CD14-positive monocyte (primary cell): ENCODE results near the gene PPP1R12B. TPM values are rescaled to one million over a fixed set of nuclear protein-coding genes. Genes with fewer than 3 reads are reported as not detected.

Experiments
- DNase-seq, 3 donors: peaks; one replicate each; pipeline ENCODE4 v3.0.0-alpha.2; 2011 to 2022
- H2AFZ ChIP-seq: 2 replicates; pipeline ENCODE4 v1.6.0; 2012; ENCODE audit warnings: mild to moderate bottlenecking, low read depth, low read length, inconsistent platforms; ENCODE audit not compliant: insufficient read depth, poor library complexity, severe bottlenecking
- H3K27ac ChIP-seq, 2 donors: 1 replicate in 1 of 2; 2 replicates in 1 of 2; pipeline ENCODE4 v1.5.1; 2012 to 2013; ENCODE audit warnings: low read length in 2 of 2, control low read depth in 1 of 2, inconsistent platforms in 1 of 2, low read depth in 1 of 2, mild to moderate bottlenecking in 1 of 2
- H3K27me3 ChIP-seq, 2 donors: one replicate each; pipeline versions ENCODE4 v1.6.0 to v1.6.1; 2011 to 2013; ENCODE audit warnings: low read length in 2 of 2; ENCODE audit not compliant: control insufficient read depth in 2 of 2, insufficient read depth in 2 of 2
- H3K36me3 ChIP-seq, 2 donors: replicated peaks in 1 of 2; 1 replicate in 1 of 2; 2 replicates in 1 of 2; pipeline versions ENCODE4 v1.5.1 to v1.6.1; 2012 to 2013; ENCODE audit warnings: low read length in 2 of 2, control low read depth in 1 of 2, inconsistent platforms in 1 of 2, mild to moderate bottlenecking in 1 of 2; ENCODE audit not compliant: insufficient read depth in 2 of 2, control insufficient read depth in 1 of 2
- H3K4me1 ChIP-seq, 2 donors: 1 replicate in 1 of 2; 2 replicates in 1 of 2; pipeline versions ENCODE4 v1.5.1 to v1.6.1; 2012 to 2013; ENCODE audit warnings: low read length in 2 of 2, control low read depth in 1 of 2, inconsistent platforms in 1 of 2, mild to moderate bottlenecking in 1 of 2, moderate library complexity in 1 of 2; ENCODE audit not compliant: insufficient read depth in 2 of 2, control insufficient read depth in 1 of 2
- H3K4me2 ChIP-seq: replicated peaks from 2 replicates; pipeline ENCODE3; 2012; ENCODE audit warnings: low read length, moderate library complexity, mild to moderate bottlenecking; ENCODE audit not compliant: poor library complexity, severe bottlenecking; ENCODE audit errors: extremely low read depth
- H3K4me3 ChIP-seq, 3 experiments: fragments of 200-600 bp in 1 of 3; sonication (generic) in 1 of 3; replicated peaks in 1 of 3; 1 replicate in 2 of 3; 2 replicates in 1 of 3; pipeline ENCODE4 v1.5.1; 2011 to 2013; ENCODE audit warnings: low read length in 3 of 3, mild to moderate bottlenecking in 3 of 3, control low read depth in 2 of 3, low read depth in 2 of 3, inconsistent platforms in 1 of 3, moderate library complexity in 1 of 3
- H3K79me2 ChIP-seq: 2 replicates; pipeline ENCODE4 v1.6.0; 2012; ENCODE audit warnings: mild to moderate bottlenecking, control low read depth, inconsistent platforms, low read length, moderate library complexity; ENCODE audit not compliant: insufficient read depth
- H3K9ac ChIP-seq: 2 replicates; pipeline ENCODE4 v1.6.0; 2017; ENCODE audit warnings: low read length, mild to moderate bottlenecking; ENCODE audit not compliant: insufficient read depth, poor library complexity, severe bottlenecking
- H3K9me3 ChIP-seq, 2 donors: replicated peaks in 1 of 2; 1 replicate in 1 of 2; 2 replicates in 1 of 2; pipeline versions ENCODE4 v1.5.1 to v1.6.1; 2012 to 2013; ENCODE audit warnings: low read length in 2 of 2, control low read depth in 1 of 2; ENCODE audit not compliant: control insufficient read depth in 1 of 2, insufficient read depth in 1 of 2
- H4K20me1 ChIP-seq: 2 replicates; pipeline ENCODE4 v1.6.0; 2012; ENCODE audit warnings: mild to moderate bottlenecking, low read length, control low read depth, moderate library complexity; ENCODE audit not compliant: insufficient read depth
- H3K27ac Mint-ChIP-seq, 7 donors: one replicate each; pipeline ENCODE4 v1.8.0; 2020; ENCODE audit warnings: mild to moderate bottlenecking in 7 of 7, mixed read lengths in 7 of 7, moderate library complexity in 6 of 7, inconsistent platforms in 2 of 7
- H3K27me3 Mint-ChIP-seq, 3 donors: one replicate each; pipeline ENCODE4 v1.8.0; 2021 to 2022; ENCODE audit warnings: low read depth in 3 of 3, mild to moderate bottlenecking in 3 of 3, mixed read lengths in 3 of 3, moderate library complexity in 3 of 3, inconsistent platforms in 1 of 3
- H3K36me3 Mint-ChIP-seq, 2 donors: one replicate each; pipeline ENCODE4 v1.8.0; 2020; ENCODE audit warnings: mixed read lengths in 2 of 2, inconsistent platforms in 1 of 2, mild to moderate bottlenecking in 1 of 2
- H3K4me1 Mint-ChIP-seq: one replicate; pipeline ENCODE4 v1.8.0; 2020; ENCODE audit warnings: mild to moderate bottlenecking, mixed read lengths
- H3K4me3 Mint-ChIP-seq, 2 donors: one replicate each; pipeline ENCODE4 v1.8.0; 2020; ENCODE audit warnings: mild to moderate bottlenecking in 2 of 2, mixed read lengths in 2 of 2, moderate library complexity in 1 of 2
- H3K9me3 Mint-ChIP-seq, 7 donors: one replicate each; pipeline ENCODE4 v1.8.0; 2020 to 2022; ENCODE audit warnings: mixed read lengths in 7 of 7, mild to moderate bottlenecking in 6 of 7, moderate library complexity in 6 of 7, inconsistent platforms in 2 of 7
- WGBS: methylation state at CpG from one replicate; pipeline ENCODE4 v1.1.5; 2013; ENCODE audit warnings: missing lambda C conversion rate; ENCODE audit not compliant: insufficient coverage; 5-methylcytosine and 5-hydroxymethylcytosine counted together
- intact Hi-C, 2 donors: fragments of 100-400 bp; cut with micrococcal nuclease; formaldehyde crosslinking; loops; one replicate each; pipeline versions ENCODE4 v1.15.0 to v1.15.1; 2023
- polyA plus RNA-seq, 3 donors: library from polyadenylated mRNA; depleted of rRNA in 1 of 3; unstranded in 2 of 3; stranded (reverse) in 1 of 3; fragments of 300-500 nt in 2 of 3; fragments of >200 nt in 1 of 3; fragmentation: Illumina TruSeq in 2 of 3; gene quantifications; 1 replicate in 2 of 3; 2 replicates in 1 of 3; pipeline ENCODE4 v1.2.3, GENCODE V29; 2012 to 2021
- TF ChIP-seq, protein P1 (sequence below): fragments of 200-600 bp; IDR thresholded peaks from one replicate; pipeline ENCODE4 v1.8.0; 2022; ENCODE audit warnings: antibody characterized with exemption, mild to moderate bottlenecking

Gene PPP1R12B
- polyA plus RNA-seq, 3 donors, result 1.3 to 12.2 (median 1.7) TPM

DNA sequence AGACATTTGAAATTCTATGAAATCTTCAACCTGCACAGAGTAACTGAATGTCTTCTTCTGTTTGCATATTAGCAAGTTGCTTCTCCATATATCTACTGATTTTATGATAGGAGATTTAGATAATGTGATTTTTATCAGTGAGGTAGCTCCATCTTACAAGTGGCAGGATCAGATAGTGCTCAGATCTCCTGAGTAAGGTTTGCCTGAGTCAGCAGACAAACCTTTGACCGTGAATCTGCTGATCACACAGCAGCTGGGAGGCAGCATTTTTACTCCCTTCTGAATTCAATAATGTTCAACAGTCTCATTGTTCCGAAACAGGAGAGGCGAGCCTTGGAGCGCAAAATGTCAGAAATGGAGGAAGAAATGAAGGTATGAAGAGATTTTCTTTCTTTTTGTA is 220.3 kb downstream of the PPP1R12B start:
- no peak overlapping the region for H3K4me3 ChIP-seq
- H3K79me2 ChIP-seq, result no peaks in the 10 kb centered on the region
- intact Hi-C loops, result loop anchor here in 1 of 2 donors (10.0 kb wide), 1 partner anchor 54 kb away; no protein-coding TSS in a partner anchor
- 100% methylated on average over 1 of the region's 4 CpGs for WGBS
- no peak overlapping the region for H3K9ac ChIP-seq
- Mint-ChIP-seq H3K4me1 (no peaks in the 10 kb centered on the region), H3K4me3 (no peak overlapping the region), H3K36me3 (peaks cover 84 to 86% of the 10 kb centered on the region in 2 donors), H3K27me3 (peaks cover 3 to 33% (median 17%) of the 10 kb centered on the region in 3 donors), H3K27ac (no peak overlapping the region), H3K9me3 (peaks cover 0 to 2% (median 0%) of the 10 kb centered on the region in 7 donors)
- peaks cover 4 to 93% of the 10 kb centered on the region in 2 donors for H3K36me3 ChIP-seq
- TF ChIP-seq, protein P1, sequence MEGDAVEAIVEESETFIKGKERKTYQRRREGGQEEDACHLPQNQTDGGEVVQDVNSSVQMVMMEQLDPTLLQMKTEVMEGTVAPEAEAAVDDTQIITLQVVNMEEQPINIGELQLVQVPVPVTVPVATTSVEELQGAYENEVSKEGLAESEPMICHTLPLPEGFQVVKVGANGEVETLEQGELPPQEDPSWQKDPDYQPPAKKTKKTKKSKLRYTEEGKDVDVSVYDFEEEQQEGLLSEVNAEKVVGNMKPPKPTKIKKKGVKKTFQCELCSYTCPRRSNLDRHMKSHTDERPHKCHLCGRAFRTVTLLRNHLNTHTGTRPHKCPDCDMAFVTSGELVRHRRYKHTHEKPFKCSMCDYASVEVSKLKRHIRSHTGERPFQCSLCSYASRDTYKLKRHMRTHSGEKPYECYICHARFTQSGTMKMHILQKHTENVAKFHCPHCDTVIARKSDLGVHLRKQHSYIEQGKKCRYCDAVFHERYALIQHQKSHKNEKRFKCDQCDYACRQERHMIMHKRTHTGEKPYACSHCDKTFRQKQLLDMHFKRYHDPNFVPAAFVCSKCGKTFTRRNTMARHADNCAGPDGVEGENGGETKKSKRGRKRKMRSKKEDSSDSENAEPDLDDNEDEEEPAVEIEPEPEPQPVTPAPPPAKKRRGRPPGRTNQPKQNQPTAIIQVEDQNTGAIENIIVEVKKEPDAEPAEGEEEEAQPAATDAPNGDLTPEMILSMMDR, result no peak
- H2AFZ ChIP-seq, result no peak overlapping the region
- no peak for DNase-seq
- peaks cover 19% of the 10 kb centered on the region for H4K20me1 ChIP-seq
- no peaks in the 10 kb centered on the region for H3K9me3 ChIP-seq
- no peak overlapping the region for H3K27ac ChIP-seq
- no peaks in the 10 kb centered on the region for H3K4me1 ChIP-seq
- peaks cover 5 to 7% of the 10 kb centered on the region in 2 donors for H3K27me3 ChIP-seq
- no peak overlapping the region for H3K4me2 ChIP-seq

DNA sequence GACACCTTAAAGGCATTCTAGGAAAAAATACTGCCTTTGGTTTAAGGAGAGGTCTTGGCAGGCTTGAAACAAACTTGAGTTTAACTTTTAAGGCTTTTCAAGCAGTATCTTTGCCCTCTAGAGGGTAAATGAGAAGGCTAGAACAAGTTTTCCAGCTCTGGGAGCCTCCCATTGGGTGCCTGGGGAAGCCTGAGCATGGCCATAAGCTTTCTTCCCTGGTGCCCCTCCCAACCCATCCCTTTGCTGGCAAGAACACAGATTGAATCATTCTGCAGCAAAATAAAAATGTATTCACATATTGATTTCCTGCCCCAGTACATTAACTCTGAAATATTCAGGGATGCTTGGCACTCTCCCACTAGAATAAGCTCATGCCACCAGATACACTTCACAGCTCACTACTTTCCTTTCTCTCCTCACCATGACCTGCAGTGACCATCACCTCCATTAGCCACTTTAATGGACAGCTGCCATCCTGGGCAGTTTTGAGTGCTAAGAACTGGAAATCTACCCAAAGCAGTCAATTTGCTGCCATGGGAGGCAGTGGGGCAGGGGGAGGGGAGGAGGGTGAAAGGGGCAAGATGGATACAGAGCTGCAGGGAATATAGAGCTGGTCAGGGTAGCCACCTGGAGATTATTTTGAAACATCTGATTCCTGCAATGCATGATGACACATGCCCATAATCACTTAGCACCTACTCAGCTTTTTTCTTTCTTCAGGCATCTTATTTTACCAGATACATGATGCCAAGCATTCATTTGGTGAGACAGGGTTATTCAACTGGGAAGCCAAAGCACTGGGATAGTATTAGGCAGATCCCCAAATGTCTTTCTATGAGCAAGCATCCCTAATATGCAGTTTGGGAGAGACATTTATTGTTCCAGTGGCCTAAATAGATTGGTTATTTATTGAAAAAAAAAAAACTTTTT is 221.2 kb downstream of the PPP1R12B start:
- TF ChIP-seq, protein P1, result no peak
- intact Hi-C loops, result loop anchor here in 1 of 2 donors (10.0 kb wide), 1 partner anchor 55 kb away; no protein-coding TSS in a partner anchor
- DNase-seq, result no peak

More for the DNA sequence above, 221.2 kb downstream of the PPP1R12B start:
- Mint-ChIP-seq H3K36me3 (peaks cover 82 to 83% of the 10 kb centered on the region in 2 donors), H3K27ac (no peak overlapping the region), H3K27me3 (peaks cover 4 to 37% (median 22%) of the 10 kb centered on the region in 3 donors), H3K4me1 (no peaks in the 10 kb centered on the region), H3K4me3 (no peak overlapping the region), H3K9me3 (peaks cover 0 to 2% (median 0%) of the 10 kb centered on the region in 7 donors)
- no peaks in the 10 kb centered on the region for H3K4me1 ChIP-seq
- H3K27ac ChIP-seq, result no peak overlapping the region
- no peaks in the 10 kb centered on the region for H3K79me2 ChIP-seq
- H3K27me3 ChIP-seq, result peaks cover 7 to 9% of the 10 kb centered on the region in 2 donors
- no peak overlapping the region for H3K4me3 ChIP-seq
- H3K9me3 ChIP-seq, result no peaks in the 10 kb centered on the region
- H3K9ac ChIP-seq, result no peak overlapping the region
- H4K20me1 ChIP-seq, result peaks cover 21% of the 10 kb centered on the region
- H3K36me3 ChIP-seq, result peaks cover 2 to 89% of the 10 kb centered on the region in 2 donors
- no peak overlapping the region for H3K4me2 ChIP-seq
- H2AFZ ChIP-seq, result no peak overlapping the region
